Hepatocyte (in vitro differentiated cells): ENCODE results near the gene PHF1.

Source experiments
- EZH2 ChIP-seq: fragments of 200-600 bp; sonication (generic); IDR thresholded peaks from 2 replicates; pipeline ENCODE4 v1.6.1; 2016; ENCODE audit warnings: antibody characterized with exemption, mild to moderate bottlenecking, borderline replicate concordance
- EZH2phosphoT487 ChIP-seq: fragments of 200-600 bp; sonication (generic); IDR thresholded peaks from one replicate; pipeline ENCODE4 v1.6.1; 2018; ENCODE audit warnings: antibody characterized with exemption, mild to moderate bottlenecking, low read depth, moderate library complexity; ENCODE audit not compliant: unreplicated experiment, severe bottlenecking
- TF ChIP-seq, protein P1 (sequence below): fragments of 200-600 bp; sonication (generic); IDR thresholded peaks from 2 replicates; pipeline ENCODE4 v1.5.1; 2016; ENCODE audit warnings: antibody characterized with exemption, mild to moderate bottlenecking; ENCODE audit not compliant: poor library complexity

DNA sequence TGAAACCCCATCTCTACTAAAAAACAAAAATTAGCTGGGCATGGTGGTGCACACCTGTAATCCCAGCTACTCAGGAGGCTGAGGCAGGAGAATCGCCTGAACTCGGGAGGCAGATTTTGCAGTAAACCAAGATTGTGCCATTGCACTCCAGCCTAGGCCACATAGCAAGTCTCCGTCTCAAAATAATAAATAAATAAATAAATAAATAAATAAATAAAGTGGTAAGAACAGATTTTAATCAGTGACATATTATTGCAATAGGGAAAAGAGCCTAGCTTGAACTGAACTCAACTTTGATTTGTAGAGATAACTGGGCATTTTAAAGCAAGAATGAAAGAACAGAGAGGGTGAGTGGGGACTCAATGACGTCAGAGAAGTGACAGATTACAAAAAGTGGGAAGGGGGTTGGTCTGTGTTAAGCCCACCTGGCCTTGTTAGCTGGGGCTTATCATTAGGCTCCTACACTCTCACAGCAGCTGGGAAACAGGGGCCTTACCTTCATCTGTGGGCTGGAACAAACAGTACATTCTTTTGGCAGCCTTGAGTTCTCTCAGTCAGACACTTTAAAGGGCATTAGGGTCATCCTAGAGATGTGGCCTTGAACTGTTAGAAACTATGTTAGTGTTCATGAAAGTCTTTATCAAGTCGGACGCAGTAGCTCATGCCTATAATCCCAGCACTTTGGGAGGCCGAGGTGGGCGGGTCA lies 43.7 kb upstream of the PHF1 start:
- TF ChIP-seq EZH2 (no peak), EZH2phosphoT487 (no peak)
- TF ChIP-seq, protein P1, sequence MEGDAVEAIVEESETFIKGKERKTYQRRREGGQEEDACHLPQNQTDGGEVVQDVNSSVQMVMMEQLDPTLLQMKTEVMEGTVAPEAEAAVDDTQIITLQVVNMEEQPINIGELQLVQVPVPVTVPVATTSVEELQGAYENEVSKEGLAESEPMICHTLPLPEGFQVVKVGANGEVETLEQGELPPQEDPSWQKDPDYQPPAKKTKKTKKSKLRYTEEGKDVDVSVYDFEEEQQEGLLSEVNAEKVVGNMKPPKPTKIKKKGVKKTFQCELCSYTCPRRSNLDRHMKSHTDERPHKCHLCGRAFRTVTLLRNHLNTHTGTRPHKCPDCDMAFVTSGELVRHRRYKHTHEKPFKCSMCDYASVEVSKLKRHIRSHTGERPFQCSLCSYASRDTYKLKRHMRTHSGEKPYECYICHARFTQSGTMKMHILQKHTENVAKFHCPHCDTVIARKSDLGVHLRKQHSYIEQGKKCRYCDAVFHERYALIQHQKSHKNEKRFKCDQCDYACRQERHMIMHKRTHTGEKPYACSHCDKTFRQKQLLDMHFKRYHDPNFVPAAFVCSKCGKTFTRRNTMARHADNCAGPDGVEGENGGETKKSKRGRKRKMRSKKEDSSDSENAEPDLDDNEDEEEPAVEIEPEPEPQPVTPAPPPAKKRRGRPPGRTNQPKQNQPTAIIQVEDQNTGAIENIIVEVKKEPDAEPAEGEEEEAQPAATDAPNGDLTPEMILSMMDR = no peak
